Hematopoietic multipotent progenitor cell (in vitro differentiated cells): ENCODE data around the gene KRT7. TPM values are rescaled to one million over a fixed set of nuclear protein-coding genes. Genes with fewer than 3 reads are reported as not detected.

Source experiments
- DNase-seq, 3 donors: peaks; one replicate each; pipeline ENCODE4 v3.0.0-alpha.2; 2011 to 2015; ENCODE audit warnings: low read depth in 2 of 3, low spot score in 2 of 3
- total RNA-seq: library from RNA; depleted of rRNA; stranded (reverse); fragments of >200 nt; gene quantifications from one replicate; pipeline ENCODE4 v1.2.3, GENCODE V29; 2012

Gene KRT7
- total RNA-seq, 1 donor = 3.8 TPM

- no peak for DNase-seq
These were observed 58.4 kb downstream of the KRT7 start, which contains the start of gene KRT81 for GRCh38 chr12:52291267-52291935. Gene KRT81, minus strand, starts transcription at chr12:52291534. Its CDS starts 69 bp downstream, at chr12:52291465.

- DNase-seq = no peak
These were observed 60.9 kb downstream of the KRT7 start for GRCh38 chr12:52293926-52294325.

GRCh38 chr12:52294803-52295202 is 61.8 kb downstream of the KRT7 start:
- no peak for DNase-seq

GRCh38 chr12:52295663-52296062 is 62.6 kb downstream of the KRT7 start:
- no peak for DNase-seq

GRCh38 chr12:52296572-52297215 is 63.7 kb downstream of the KRT7 start:
- no peak for DNase-seq

Other genes with a start within 250 kb of the KRT7 start
- gene TAMALIN, start 226.3 kb upstream of the KRT7 start, total RNA-seq = 26.7 TPM
- 33.1 TPM for gene NR4A1, start 181.8 kb upstream of the KRT7 start, total RNA-seq
- gene ATG101, start 163.3 kb upstream of the KRT7 start, total RNA-seq = 35.8 TPM
- gene SMIM41, start 153.5 kb upstream of the KRT7 start, total RNA-seq = under 0.01 TPM
- gene KRT80, start 41.2 kb upstream of the KRT7 start, total RNA-seq = under 0.01 TPM
- gene KRT86, start 41.4 kb downstream of the KRT7 start, total RNA-seq = under 0.01 TPM
- 2.7 TPM for gene KRT81, start 58.3 kb downstream of the KRT7 start, total RNA-seq
- gene KRT83, start 88.2 kb downstream of the KRT7 start, total RNA-seq = not detected
- not detected for gene KRT85, start 134.2 kb downstream of the KRT7 start, total RNA-seq
- not detected for gene KRT84, start 152.4 kb downstream of the KRT7 start, total RNA-seq
- not detected for gene KRT82, start 173.1 kb downstream of the KRT7 start, total RNA-seq
- not detected for gene KRT75, start 201.1 kb downstream of the KRT7 start, total RNA-seq
- gene KRT6B, start 218.9 kb downstream of the KRT7 start, total RNA-seq = not detected
- gene KRT6C, start 240.6 kb downstream of the KRT7 start, total RNA-seq = not detected